IPS-NIHi7 (cell line): ENCODE results near the gene ASTN2.

Experiments
- DNase-seq: peaks from one replicate; pipeline ENCODE4 v3.0.0; 2012; ENCODE audit warnings: mixed read lengths; ENCODE audit errors: extremely low spot score

Gene ASTN2

DNA sequence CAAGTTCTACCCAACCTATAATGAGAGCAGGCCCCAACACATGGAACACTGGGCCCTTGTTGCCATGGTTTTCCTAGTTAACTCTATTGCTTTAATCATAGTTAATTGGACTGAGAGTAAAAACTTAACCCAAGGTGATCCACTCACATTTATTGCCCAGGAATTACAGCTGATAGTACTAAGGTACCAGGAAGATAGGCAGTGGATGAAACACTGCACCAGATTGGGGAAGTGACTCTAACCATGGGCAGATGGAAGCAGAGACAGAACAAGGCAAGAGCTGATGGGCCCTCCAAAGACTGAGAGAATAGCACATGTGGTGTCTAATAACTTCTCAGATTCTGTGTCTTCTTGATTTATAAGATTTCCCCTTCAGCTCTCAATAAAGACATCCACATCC, 873.5 kb downstream of the ASTN2 start:
- no peak for DNase-seq

DNA sequence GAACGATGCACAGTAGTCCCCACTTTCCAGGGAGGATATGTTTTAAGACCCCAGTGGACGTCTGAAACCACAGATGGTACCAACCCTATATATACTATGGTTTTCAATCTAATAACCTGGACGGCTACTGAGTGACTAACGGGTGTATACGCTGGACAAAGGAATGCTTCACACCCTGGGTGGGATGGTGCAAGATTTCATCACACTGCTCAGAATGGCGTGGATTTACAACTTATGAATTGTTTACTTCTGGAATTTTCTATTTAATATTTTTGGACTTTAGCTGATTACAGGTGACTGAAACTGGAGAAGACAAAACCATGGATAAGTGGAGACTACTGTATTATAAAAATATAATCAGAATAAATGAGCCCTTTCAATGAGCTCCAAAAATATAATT, 875.3 kb downstream of the ASTN2 start:
- no peak for DNase-seq

DNA sequence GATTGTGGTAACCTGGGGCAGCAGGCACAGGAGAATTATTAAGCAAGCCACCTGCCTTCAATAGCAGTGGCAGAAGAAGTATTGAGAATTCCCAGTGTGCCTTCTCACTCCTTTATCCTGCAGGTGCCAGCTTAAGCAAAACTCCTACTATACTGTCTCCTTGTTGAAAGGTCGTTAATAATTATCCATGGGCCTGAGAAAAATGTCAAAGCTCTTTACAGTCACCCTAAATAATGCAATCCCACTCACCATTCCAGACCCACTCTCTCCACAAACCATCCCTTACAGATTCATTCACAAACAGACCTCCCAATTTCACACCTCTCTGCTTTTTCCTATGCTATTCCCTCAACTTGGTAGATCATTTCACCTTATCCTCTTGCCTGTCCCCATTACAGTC, 889.2 kb downstream of the ASTN2 start:
- no peak for DNase-seq

DNA sequence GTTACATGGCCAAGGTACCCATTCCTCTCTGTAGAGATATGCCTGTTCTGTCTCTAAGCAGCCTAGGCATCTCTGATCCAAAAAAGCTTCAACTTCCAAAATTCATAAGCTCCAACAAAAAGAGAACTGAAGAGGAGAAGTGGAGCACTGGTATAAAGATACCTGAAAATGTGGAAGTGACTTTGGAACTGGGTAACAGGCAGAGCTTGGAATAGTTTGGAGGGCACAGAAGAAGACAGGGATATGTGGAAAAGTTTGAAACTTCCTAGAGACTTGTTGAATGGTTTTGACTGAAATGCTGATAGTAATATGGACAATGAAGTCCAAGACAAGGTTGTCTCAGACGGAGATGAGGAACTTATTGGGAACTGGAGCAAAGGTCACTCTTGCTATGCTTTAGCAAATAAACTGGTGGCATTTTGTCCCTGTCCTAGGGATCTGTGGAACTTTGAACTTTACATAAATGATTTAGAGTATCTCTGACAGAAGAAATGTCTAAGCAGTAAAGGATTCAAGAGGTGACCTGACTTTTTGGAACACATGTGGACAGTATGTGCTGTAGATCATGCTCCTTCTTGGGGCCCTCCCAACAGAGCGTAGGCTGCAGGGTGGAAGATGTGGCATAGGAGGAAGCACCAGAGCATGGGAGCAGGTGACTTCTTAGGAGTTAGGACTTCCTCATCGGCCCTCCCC, 889.9 kb downstream of the ASTN2 start:
- no peak for DNase-seq

DNA sequence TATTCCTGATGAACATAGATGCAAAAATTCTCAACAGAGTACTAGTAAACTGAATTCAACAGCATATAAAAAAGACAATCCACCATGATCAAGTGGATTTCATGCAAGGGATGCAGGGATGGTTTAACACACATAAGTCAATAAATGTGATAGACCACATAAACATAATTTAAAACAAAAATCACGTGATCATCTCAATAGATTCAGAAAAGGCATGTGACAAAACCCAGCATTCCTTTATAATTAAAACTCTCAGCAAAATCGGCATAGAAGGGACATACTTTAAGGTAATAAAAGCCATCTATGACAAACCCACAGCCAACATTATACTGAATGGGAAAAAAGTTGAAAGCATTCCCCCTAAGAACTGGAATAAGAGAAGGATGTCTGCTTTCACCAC, 894.6 kb downstream of the ASTN2 start:
- DNase-seq, result no peak

DNA sequence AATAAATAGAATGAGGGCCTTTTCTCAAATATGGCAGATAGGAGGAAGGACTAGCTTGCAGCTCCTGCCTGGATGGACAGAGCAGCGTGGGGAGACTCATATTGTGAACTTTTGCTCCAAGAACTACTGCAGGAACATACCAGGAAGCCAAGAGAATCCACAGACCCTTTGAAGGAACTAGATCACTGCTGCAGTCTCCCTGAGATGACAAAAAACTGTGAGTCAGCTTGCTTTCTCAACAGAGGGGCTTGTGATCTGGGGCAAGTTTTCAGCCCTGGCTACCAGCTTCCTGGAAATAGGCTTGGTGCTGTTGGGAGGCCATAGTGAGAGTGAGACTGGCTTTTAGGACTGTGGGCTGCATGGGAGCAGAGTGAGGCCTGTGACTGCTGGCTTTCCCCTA, 898.4 kb downstream of the ASTN2 start:
- DNase-seq, result no peak

DNA sequence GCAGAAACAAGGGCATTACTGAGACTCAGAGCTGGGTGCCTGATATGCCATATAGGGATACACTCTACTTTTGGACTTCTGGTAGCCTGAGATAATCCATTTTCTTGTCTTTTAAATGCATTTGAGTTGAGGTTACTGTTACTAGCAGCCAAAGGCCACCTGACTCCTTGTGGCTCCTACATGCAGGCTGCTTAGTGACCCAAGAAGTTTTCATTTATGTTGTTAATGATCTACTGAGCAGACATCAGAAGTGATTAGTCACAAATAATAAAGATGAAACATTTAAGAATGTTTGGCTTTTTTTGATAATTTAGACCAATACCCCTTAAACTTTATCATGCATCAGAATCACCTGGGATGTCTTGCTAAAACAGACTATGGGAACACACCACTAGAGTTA, 899.3 kb downstream of the ASTN2 start:
- no peak for DNase-seq

DNA sequence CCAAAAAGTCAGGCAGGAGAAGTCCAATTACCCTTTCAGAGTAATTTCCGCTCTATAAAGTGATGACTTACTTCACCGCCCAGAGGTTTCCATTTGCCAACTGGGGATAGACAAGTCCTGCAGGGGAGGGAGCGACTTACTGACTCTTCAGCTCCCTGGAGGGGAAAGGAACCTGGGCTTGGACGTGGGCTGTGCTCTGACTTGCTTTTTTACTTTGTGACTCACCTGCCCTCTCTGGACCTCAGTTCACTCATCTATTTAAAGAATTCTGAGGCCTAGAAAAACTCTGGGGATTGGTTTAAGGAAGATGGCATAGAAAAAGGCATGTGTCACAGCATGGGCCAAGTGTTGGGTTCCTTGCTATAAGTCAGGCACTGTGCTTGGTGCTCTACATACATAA, 908.2 kb downstream of the ASTN2 start:
- DNase-seq, result no peak

DNA sequence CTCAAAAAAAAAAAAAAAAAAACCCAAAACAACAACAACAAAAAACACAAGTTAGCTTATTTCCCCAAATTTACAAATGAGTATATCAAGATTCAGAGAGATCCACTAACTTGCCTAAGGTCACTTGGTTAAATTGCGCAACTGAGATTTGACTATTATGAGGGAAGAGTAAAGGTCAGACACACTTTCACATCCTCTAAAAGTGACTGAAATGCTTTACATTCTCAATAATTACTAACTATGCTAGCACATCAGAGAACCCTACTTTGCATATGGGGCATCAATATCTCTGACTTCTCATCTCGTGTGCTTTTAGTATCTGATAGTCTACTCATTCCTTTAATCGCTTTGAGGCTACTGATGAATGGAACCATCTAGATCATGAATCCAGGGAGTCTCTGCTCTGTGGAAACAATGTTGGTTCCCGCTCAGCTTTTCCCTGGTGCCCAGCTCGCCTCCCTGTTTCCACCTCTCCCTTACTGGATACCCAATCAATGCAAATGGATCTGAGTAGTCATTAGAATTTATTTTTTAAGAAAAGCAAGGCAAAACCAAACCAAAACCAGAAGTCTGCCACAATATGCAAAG, 909.9 kb downstream of the ASTN2 start:
- no peak for DNase-seq

DNA sequence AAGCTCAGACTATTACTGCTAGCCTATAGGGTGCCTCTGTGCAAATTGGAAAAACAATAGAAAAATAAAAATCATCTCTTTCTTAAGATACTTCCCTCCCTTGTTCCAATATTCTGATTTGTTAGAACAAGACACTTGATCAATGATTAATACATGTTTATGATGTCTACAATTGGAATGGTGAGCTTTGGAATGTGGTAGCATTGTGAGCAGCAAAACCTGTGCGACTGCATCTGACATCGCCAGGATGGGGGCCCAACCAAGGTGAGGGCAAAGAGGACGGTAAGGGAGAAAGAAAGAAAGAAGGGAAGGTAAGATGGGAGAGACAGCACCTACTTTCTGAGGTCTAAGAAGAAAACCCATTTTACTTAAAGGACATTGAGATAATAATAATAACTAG, 910.8 kb downstream of the ASTN2 start:
- no peak for DNase-seq

DNA sequence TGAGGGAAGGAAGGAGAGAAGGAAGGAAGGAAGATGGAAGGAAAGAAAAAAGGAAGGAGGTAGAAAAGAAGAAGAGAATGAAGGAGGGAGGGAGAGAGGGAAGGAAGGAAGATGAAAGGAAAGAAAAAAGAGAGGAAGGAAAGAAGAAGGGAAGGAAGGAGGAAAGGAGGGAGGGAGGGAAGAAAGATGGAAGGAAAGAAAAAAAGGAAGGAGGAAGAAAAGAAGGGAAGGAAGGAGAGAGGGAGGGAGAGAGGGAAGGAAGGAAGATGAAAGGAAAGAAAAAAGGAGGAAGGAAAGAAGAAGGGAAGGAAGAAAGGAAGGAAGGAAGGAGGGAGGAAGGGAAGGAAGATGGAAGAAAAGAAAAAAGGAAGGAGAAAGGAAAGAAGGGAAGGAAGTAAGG, 912.1 kb downstream of the ASTN2 start:
- DNase-seq, result no peak

DNA sequence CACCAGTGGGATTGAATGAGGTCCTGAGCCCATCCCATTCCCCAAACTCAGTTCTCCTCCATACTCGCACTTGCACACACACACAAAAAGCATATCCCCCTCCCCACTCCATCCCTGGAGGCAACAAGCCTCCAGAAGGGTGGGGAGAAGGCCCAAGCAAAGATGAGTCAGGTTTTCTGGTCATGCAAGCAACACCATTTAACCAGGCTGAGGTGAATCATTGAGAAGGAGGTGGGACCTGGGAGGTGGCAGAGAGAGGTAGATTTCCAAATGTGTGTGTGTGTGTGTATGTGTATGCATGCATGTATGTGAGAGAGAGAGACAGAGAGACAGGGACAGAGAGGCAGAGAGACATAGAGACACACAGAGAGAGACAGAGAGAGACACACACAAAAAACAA, 913.0 kb downstream of the ASTN2 start:
- DNase-seq, result no peak

DNA sequence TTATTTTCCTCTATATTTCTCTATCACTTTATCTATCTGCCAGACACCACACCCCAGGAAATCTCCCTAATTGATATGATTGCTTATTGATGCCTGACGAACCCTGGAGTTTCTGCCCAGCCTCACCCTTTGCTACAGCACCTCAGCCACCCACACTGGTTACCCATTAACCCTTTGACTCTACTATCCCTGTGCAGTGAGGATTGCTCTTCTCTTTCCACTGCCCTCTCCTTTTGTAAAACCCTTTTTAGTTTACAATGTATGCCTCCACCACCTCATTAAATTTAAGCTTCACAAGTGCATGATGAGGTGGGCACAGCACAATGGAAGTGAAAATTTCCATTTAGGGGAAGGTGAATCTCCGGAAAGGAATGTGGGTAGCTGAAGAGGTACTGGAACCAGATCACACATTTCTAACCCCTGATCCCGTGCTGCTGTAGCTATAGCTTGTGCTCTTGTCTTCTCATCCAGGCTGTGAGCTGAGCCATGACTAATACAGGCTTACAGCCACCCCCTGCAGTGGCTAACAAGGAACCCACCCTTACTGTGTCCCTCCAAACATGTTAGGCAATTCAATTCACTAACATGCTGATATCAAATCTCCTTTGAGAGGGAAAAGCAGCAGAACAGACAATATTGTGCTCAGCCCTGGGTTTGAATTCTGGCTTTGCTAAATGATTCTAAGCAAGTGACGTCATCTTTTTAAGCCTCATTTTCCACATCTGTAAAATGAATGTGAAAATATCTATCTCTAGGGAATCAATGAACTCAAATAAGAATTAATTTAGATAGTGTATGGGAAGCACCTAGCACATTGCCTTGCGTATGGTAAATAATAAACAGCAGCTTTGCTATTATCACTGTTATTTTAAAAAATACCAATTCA, 914.6 kb downstream of the ASTN2 start:
- peak; percentile 59 for DNase-seq

DNA sequence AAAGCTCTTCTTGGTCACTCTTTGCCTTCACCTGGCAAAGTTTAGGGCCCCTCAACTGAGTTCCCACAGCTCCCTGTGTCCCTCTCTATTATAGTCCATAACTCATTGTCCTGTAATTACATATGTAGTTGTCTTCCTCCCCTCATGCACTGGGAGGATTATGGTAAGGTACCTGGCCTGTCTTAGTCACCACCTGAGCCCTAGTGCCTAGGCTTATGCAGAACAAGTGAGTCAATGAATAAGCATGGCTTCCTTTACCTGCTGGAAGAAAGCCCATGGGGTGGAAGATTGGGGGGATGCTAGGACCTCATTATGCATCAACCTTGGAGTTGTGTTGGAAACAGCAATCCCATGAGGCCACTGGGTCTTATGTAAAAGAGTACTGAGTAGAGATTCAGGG, 915.4 kb downstream of the ASTN2 start:
- DNase-seq, result no peak

DNA sequence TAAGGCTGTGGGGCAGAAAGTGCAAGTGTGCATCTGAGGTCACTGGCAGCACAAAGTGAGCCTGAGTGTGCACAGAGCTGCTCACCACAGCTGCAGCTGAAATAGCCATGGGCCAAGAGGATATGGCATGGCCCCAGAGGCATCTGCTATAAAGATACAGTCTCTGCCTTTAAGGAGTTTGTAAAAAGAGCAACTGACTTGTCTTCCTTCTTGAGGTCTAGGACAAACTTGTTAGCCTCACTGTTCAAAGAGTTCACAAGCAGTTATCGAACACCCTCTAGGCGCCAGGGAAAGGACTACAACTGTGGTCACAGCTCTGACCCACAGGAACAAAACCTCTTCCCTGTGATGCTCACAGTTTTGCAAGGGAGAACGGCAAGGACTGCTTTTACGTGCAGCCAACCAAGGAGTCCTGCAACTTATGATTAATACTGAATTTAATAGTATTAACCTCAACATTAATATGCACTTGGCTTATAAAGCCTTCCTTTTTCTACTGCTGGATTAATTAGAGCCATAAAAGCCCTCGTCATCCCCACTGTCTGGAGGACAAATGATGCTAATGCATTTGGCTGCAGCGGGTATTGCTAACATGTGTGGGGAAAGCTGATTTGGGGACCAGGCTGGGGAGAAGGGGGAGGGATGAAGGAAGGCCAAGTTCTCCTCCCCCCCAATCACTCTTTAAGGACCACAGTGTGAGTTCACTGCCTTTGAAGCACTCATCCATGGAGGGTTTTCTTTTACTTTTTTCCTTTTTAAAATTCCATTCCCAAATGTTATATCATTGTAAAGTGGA, 917.6 kb downstream of the ASTN2 start:
- no peak for DNase-seq

DNA sequence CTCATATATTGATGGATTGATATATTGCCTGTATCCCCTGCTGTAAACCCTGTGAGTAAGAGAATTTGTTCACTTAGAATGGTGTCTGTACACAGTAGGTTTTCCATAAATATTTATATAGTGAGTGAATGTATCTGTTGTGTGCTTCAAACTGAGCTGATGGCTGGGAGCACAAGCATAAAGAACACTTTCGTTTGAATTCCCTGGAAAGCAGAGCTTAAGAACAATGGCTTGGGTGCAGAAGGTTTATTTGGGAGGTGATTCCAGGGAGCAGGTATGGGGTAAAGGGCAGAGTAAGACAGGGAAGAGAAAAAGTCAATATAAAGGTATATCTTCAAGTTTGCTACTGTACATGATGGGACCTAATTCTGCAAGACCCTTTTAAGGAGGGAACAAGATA, 918.7 kb downstream of the ASTN2 start:
- no peak for DNase-seq

DNA sequence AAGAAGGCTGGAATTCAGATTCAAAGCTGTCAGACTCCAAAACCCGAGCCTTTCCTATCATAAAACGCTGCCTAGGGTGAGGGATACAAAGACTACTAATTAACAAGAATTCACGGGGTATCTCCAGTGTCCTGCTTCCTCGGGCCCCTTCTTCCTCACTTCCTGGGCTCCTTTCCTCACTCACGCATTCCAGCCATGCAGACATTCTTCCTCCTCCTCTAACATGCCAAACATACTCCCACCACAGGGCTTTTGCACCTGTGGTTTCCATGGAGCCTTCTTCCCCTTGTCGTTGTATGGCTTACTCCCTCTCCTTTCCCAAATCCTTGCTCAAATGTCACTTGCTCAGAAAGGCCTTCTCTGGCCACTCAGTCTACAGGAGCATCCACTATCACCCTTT, 919.1 kb downstream of the ASTN2 start:
- DNase-seq, result no peak

DNA sequence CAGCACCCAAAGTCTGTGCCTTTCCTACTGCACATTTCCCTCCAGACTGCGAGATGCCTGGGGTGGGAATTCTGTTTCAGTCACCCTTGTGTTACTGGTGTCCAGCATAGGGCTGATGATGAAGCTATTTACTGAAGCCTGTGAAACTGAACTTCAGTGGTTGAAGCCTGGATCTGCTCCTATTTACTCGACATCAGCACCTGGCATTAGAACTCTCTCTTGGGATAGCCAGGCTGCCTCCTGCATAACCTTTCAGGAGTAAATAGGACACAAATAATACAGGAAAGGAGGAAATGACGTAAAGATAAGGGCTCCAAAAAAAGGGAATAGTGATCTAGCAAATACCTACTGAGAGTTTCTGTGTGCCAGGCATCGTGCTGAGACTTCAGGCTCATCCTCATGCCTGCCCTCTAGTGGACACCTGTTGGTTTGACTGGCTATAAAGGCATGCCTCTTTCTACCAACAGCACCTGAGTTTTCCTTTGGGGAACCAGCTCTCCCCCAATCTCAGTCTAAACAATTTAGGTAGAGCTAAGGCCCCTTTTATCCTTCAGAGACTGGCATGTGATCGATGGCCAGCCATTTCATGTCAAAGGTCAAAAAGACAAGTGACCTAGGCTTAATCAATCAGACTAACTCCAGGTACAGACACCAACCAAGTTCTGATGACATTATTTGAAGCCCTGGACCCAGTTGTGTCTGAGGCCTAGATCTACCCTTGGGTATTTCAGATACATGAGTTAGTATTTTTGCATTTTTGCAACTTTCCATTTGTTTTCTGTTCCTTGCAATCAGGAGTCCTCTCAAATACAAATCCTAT, 919.8 kb downstream of the ASTN2 start:
- peak; percentile 59 for DNase-seq

DNA sequence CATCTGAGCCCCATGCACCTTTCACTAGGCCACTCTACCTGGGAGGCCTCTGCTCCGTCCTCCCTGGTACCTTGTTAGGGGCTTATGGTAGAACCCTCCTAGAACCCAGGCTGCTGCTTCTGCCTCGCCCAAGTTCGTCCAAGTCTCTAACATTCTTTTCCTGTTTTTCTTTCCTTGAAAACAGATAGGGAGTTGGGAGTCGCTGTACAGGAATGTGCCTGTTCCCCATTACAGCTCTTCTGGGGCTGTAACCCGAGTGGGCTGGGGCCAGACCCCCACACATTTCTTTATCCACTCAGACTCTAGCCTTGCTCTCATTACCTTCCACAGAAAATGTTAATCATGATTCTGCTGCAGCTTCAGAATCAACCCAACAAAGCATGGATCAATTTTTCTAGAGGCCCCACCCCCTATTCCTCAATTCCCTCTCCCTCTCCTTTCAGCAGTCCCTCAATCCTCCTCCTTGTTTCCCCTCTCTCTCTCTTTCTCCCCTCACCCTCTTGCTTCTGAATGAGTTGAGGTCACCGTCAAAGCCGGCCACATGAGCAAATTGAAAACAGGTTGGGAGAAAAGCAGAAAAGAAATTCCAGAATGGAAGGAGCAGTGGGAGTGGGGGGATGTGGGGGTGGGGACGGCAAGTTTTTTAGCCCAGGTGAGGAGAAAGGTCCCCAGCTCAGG, 921.5 kb downstream of the ASTN2 start:
- no peak for DNase-seq

DNA sequence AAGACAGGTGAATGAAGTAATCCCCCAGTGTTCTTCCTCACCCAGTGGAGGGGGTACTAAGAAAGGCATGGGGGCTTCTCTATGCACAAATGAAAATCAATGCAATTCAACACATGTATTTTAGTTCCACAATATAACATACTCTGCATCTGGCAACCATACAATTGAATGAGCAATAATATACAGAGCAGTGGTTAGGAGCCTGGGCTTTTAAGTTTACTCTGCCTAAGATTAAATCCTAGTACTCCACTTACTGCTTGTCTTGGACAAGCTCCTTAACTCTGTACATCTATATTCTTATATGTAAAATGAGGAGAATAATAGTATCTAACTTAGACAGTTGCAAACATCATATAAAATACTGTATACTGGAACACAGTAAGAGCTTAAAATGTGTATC, 923.2 kb downstream of the ASTN2 start:
- no peak for DNase-seq

DNA sequence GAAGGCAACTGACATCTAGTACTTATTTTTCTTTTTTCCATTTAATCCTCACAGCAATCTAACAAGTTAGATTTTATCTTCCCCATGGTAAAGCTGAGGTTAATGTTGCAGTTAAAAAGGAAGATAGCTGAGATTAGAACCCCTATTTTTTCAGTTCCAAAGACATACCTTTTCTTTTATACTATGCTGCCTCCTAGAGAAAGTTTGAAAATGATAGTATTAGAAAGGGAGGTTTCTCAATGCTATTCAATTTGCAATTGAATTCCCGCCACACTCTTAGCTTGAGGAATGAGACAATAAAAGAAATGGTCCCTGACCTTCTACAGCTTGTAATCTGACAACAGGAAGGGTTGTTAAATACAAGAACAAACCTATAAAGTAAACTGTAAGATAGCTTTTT, 923.6 kb downstream of the ASTN2 start:
- DNase-seq, result no peak
